Endothelial cell (in vitro differentiated cells): ENCODE data around the gene TSNAX. TPM values are rescaled to one million over a fixed set of nuclear protein-coding genes. Genes with fewer than 3 reads are reported as not detected.

ENCODE experiments used
- DNase-seq: peaks from one replicate; pipeline ENCODE4 v3.0.0; 2021; ENCODE audit warnings: low spot score
- H3K27ac Mint-ChIP-seq: one replicate; pipeline ENCODE4 v1.8.0; 2021; ENCODE audit warnings: mixed read lengths, inconsistent platforms; ENCODE audit not compliant: unreplicated experiment
- H3K27me3 Mint-ChIP-seq: one replicate; pipeline ENCODE4 v1.8.0; 2021; ENCODE audit warnings: mild to moderate bottlenecking, moderate library complexity, mixed read lengths, inconsistent platforms; ENCODE audit not compliant: unreplicated experiment
- H3K36me3 Mint-ChIP-seq: one replicate; pipeline ENCODE4 v1.8.0; 2021; ENCODE audit warnings: mild to moderate bottlenecking, low read depth, mixed read lengths, inconsistent platforms; ENCODE audit not compliant: unreplicated experiment
- H3K4me1 Mint-ChIP-seq: one replicate; pipeline ENCODE4 v1.8.0; 2021; ENCODE audit warnings: mild to moderate bottlenecking, mixed read lengths, inconsistent platforms; ENCODE audit not compliant: unreplicated experiment
- H3K4me3 Mint-ChIP-seq: one replicate; pipeline ENCODE4 v1.8.0; 2021; ENCODE audit warnings: mild to moderate bottlenecking, mixed read lengths, inconsistent platforms; ENCODE audit not compliant: unreplicated experiment
- H3K9me3 Mint-ChIP-seq: one replicate; pipeline ENCODE4 v1.8.0; 2021; ENCODE audit warnings: mixed read lengths, inconsistent platforms; ENCODE audit not compliant: unreplicated experiment
- CTCF ChIP-seq: fragments of 200-600 bp; sonication (generic); IDR thresholded peaks from one replicate; pipeline ENCODE4 v1.5.0; 2021; ENCODE audit warnings: antibody characterized with exemption; ENCODE audit not compliant: unreplicated experiment
- total RNA-seq: library from RNA; stranded (reverse); fragmentation: NEBNext Ultra II Directional; extraction: Animal tissue kit (Norgen Biotek cat#: 25700); gene quantifications from one replicate; pipeline ENCODE4 v1.2.1, GENCODE V29; 2021; ENCODE audit not compliant: unreplicated experiment

The TSNAX gene
- total RNA-seq, 1 donor from 2014 or later, result 35.4 TPM

GRCh38 chr1:231549733-231550447 lies 21.4 kb downstream of the TSNAX start:
- Mint-ChIP-seq H3K27me3 (no peaks in the 10 kb centered on the region), H3K4me3 (no peak overlapping the region), H3K36me3 (peaks cover 4% of the 10 kb centered on the region), H3K4me1 (peaks cover 14% of the 10 kb centered on the region), H3K27ac (no peak overlapping the region), H3K9me3 (no peaks in the 10 kb centered on the region)
- DNase-seq, result no peak
- no peak for TF ChIP-seq CTCF

GRCh38 chr1:231550448-231550781 lies 21.9 kb downstream of the TSNAX start:
- no peak overlapping the region for H3K27ac Mint-ChIP-seq
- peak; percentile 68 for TF ChIP-seq CTCF
- DNase-seq, result peak; percentile 40
- H3K4me1 Mint-ChIP-seq, result peaks cover 14% of the 10 kb centered on the region
- H3K4me3 Mint-ChIP-seq, result no peak overlapping the region
- no peaks in the 10 kb centered on the region for H3K9me3 Mint-ChIP-seq
- no peaks in the 10 kb centered on the region for H3K27me3 Mint-ChIP-seq
- peaks cover 4% of the 10 kb centered on the region for H3K36me3 Mint-ChIP-seq

- DNase-seq, result no peak
- Mint-ChIP-seq H3K9me3 (no peaks in the 10 kb centered on the region), H3K27me3 (no peaks in the 10 kb centered on the region), H3K4me3 (no peak overlapping the region), H3K36me3 (peaks cover 4% of the 10 kb centered on the region), H3K4me1 (peaks cover 13% of the 10 kb centered on the region), H3K27ac (no peak overlapping the region)
- no peak for TF ChIP-seq CTCF
Observed at GRCh38 chr1:231553320-231553719, 24.9 kb downstream of the TSNAX start.

- peaks cover 7% of the 10 kb centered on the region for H3K4me1 Mint-ChIP-seq
- H3K36me3 Mint-ChIP-seq, result peaks cover 4% of the 10 kb centered on the region
- H3K4me3 Mint-ChIP-seq, result no peak overlapping the region
Observed at GRCh38 chr1:231554969-231555368, 26.5 kb downstream of the TSNAX start.

More at GRCh38 chr1:231554969-231555368, 26.5 kb downstream of the TSNAX start:
- TF ChIP-seq CTCF, result no peak
- H3K9me3 Mint-ChIP-seq, result no peaks in the 10 kb centered on the region
- H3K27ac Mint-ChIP-seq, result no peak overlapping the region
- DNase-seq, result no peak
- H3K27me3 Mint-ChIP-seq, result no peaks in the 10 kb centered on the region
